ENCODE data around the gene ELF2. TPM values are rescaled to one million over a fixed set of nuclear protein-coding genes. Genes with fewer than 3 reads are reported as not detected.
A peak's percentile ranks its signal among the peaks of the same experiment; 100 is the strongest.

The ELF2 gene
- total and polyA plus RNA-seq, 2 of the 8 experiments (the other 6 are each of a cell fraction or from before 2014, with no cell fraction given), result 21.1 to 44.3 TPM

DNA sequence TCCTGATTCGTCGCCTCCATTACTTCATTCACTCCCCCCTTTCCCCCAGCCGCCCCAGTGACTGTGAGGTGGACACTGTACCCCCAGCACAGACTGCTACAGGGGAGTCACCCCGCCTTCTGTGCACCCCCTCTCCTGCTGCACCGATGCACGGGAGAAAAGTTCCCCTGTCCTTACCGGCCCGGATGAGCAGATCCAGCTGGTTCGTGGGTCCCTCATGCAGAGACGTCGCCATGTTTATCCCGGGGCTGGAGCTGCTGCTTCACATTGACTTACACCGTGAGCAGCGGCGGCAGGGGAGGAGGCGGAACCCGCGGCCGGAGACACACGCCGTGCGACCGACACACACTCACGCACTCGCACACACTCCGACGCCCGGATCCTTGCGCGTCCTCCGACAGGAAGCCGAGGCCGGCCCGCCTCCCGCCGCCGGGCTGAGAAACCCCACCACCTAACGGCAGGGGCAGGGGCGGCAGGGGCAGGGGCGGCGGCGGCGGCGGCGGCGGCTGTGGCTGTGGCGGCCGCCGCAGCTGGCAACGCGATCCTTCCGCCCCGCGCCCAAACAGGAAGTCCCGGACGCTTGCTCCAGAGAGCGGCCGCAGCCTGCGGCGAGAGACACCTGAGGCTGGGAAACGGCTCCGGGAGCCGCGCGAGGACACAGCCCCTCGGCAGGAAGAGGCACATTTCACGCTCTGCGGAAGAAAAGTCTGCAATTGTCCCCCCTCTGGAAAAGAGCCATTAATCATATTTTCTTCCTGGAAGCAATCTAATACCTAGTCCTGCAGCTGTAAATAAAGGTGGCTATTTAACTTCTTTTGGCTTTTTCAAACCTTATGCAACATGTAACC lies 92.8 kb downstream of the ELF2 start:
- peak overlapping the region; percentile 60 to 94 for H3K4me2 ChIP-seq (ENCODE audit: insufficient read depth in 1 of 2, low read depth in 2 of 2, low read length in 2 of 2)
- no peak overlapping the region for H2BK12ac ChIP-seq (ENCODE audit: low read depth, low read length)
- no peaks in the 10 kb centered on the region for H3K27me3 ChIP-seq (replicated peaks in 1 of 4; ENCODE audit: control insufficient read depth in 3 of 4, extremely low read depth in 1 of 4, insufficient read depth in 3 of 4, low read length in 3 of 4)
- H3K27ac ChIP-seq (ENCODE audit: low read depth, low read length), result peak overlapping the region; percentile 75
- H3K18ac ChIP-seq (ENCODE audit: extremely low read depth, low read length), result peak overlapping the region; percentile 34; the same call in 1 of the 2 replicates
- peak overlapping the region; percentile 61 to 87 (median 84) for H3K9ac ChIP-seq (replicated peaks in 1 of 4; ENCODE audit: extremely low read depth in 1 of 4, low read depth in 3 of 4, low read length in 3 of 4)
- no peak overlapping the region for H2BK15ac ChIP-seq (ENCODE audit: low read length)
- no peaks in the 10 kb centered on the region for H3K9me3 ChIP-seq (ENCODE audit: insufficient read depth in 2 of 2, low read depth in 1 of 2, low read length in 1 of 2)
- H4K8ac ChIP-seq (ENCODE audit: extremely low read depth, insufficient read depth, low read length), result peak overlapping the region; percentile 97
- peak overlapping the region; percentile 97 for H3K56ac ChIP-seq (replicated peaks; ENCODE audit: insufficient read length, low read depth, low read length)
- no peaks in the 10 kb centered on the region for H3K36me3 ChIP-seq (ENCODE audit: control insufficient read depth in 2 of 4, insufficient read depth in 4 of 4, low read length in 3 of 4)
- H3K4me3 ChIP-seq (ENCODE audit: extremely low read depth in 1 of 4, insufficient read depth in 2 of 4, low read depth in 3 of 4, low read length in 4 of 4), result peak overlapping the region; percentile 57 to 94 (median 89)
- peak overlapping the region; percentile 15; the same call in 1 of the 2 replicates for H2AFZ ChIP-seq (ENCODE audit: low read length)
- peak overlapping the region; percentile 93 for H4K91ac ChIP-seq (replicated peaks; ENCODE audit: insufficient read length, low read length)
- ChIA-PET POLR2A (ENCODE audit: partially characterized antibody) (interaction anchor here (0.9 to 1.8 kb wide), 5 partner anchors 52 to 221 kb away, joined by 3 to 7 read pairs (median 3); partner anchors contain the start of gene NAA15), CTCF (ENCODE audit: partially characterized antibody) (interaction anchor here (0.8 to 1.9 kb wide), 4 partner anchors 15 to 213 kb away, joined by 3 to 4 read pairs (median 4); no protein-coding TSS in a partner anchor)
- H3K23me2 ChIP-seq (ENCODE audit: low read depth, low read length), result peaks cover 8% of the 10 kb centered on the region
- no peak overlapping the region for H3K23ac ChIP-seq (ENCODE audit: insufficient read length)
- H4K20me1 ChIP-seq (replicated peaks in 1 of 2; ENCODE audit: control insufficient read depth in 1 of 2, insufficient read depth in 2 of 2, low read length in 2 of 2), result peaks cover 5 to 6% of the 10 kb centered on the region in 2 experiments
- 1% methylated on average over 22 of the region's 68 CpGs; no CpG with 5 or more reads in 1 of the 2 experiments for WGBS, 2 experiments (ENCODE audit: extremely low coverage in 1 of 2, insufficient coverage in 1 of 2, insufficient read length in 1 of 2, insufficient replicate concordance in 2 of 2, low coverage in 1 of 2, low lambda C conversion rate in 2 of 2, missing lambda C conversion rate in 1 of 2)
- no peak overlapping the region for H2AK5ac ChIP-seq (ENCODE audit: low read depth, low read length)
- no peak overlapping the region for H3K14ac ChIP-seq (ENCODE audit: insufficient read length)
- H3K79me2 ChIP-seq (ENCODE audit: control insufficient read depth in 1 of 2, insufficient read depth in 2 of 2, low read length in 2 of 2), result peaks cover 6 to 46% of the 10 kb centered on the region in 2 experiments; a peak in 3 of 4 replicates
- peak overlapping the region; percentile 98 for H2BK120ac ChIP-seq (replicated peaks; ENCODE audit: low read depth, low read length)
- H3K4me1 ChIP-seq (replicated peaks in 1 of 4; ENCODE audit: control insufficient read depth in 3 of 4, insufficient read depth in 4 of 4, low read length in 3 of 4), result peaks cover 0 to 4% (median 1%) of the 10 kb centered on the region in 4 experiments; a peak in 3 of 7 replicates
- H3K4ac ChIP-seq (replicated peaks; ENCODE audit: insufficient read length, low read depth, low read length), result peak overlapping the region; percentile 38
- no peak for FAIRE-seq
- no peaks in the 10 kb centered on the region; the same call in 1 of the 2 replicates for H3K79me1 ChIP-seq (ENCODE audit: low read depth, low read length)
- H4K5ac ChIP-seq (ENCODE audit: insufficient read length, low read depth, low read length), result peak overlapping the region; percentile 95
- H2BK20ac ChIP-seq (ENCODE audit: low read length), result no peak overlapping the region
- peak in 1 of 2 experiments; percentile 86 for DNase-seq (ENCODE audit: low read depth in 1 of 2, low spot score in 2 of 2)
- H2BK5ac ChIP-seq (ENCODE audit: low read depth, low read length), result peak overlapping the region; percentile 87
- no peak for TF ChIP-seq SAP30 (IDR thresholded peaks at IDR 0.05; ENCODE audit: insufficient read depth, insufficient replicate concordance, low read length)
- peak; percentile 37 for TF ChIP-seq KDM4A (IDR thresholded peaks at IDR 0.05; ENCODE audit: low read depth, low read length, severe bottlenecking)
- TF ChIP-seq CHD2 (IDR thresholded peaks at IDR 0.05; ENCODE audit: low read length), result peak; percentile 73; the same call in 1 of the 2 replicates
- TF ChIP-seq FOSL1 (IDR thresholded peaks at IDR 0.05; ENCODE audit: insufficient read depth, low read depth, low read length), result no peak
- TF ChIP-seq ASH2L (IDR thresholded peaks at IDR 0.05; ENCODE audit: low read length), result peak; percentile 75
- TF ChIP-seq SRF (IDR thresholded peaks at IDR 0.05; ENCODE audit: low read depth, low read length), result no peak
- no peak for TF ChIP-seq RXRA (IDR thresholded peaks at IDR 0.05; ENCODE audit: insufficient read depth, low read depth, low read length)
- TF ChIP-seq RNF2 (IDR thresholded peaks at IDR 0.05; ENCODE audit: borderline replicate concordance, low read depth, low read length, missing control alignments, poor library complexity, severe bottlenecking), result no peak
- TF ChIP-seq YY1 (IDR thresholded peaks at IDR 0.05; ENCODE audit: low read depth, low read length), result peak; percentile 84
- TF ChIP-seq TCF12 (IDR thresholded peaks at IDR 0.05; ENCODE audit: low read depth, low read length), result 0 out of 2 replicates have a peak, but pooled peaks have one; percentile 34
- TF ChIP-seq TAF1 (IDR thresholded peaks at IDR 0.05; ENCODE audit: low read depth, low read length), result peak; percentile 69
